Subcutaneous adipose tissue (tissue), 4 donors: ENCODE data around the gene GPD1L. TPM values are rescaled to one million over a fixed set of nuclear protein-coding genes. Genes with fewer than 3 reads are reported as not detected.

Experiments used
- total RNA-seq, 4 donors: library from RNA; depleted of rRNA; stranded (reverse); fragments of >200 nt; gene quantifications; one replicate each; pipeline ENCODE4 v1.1.0, GENCODE V29; 2016
- TF ChIP-seq, protein P1 (sequence below): fragments of 450-650 bp; IDR thresholded peaks from one replicate; pipeline ENCODE4 v1.5.1; 2016; ENCODE audit warnings: low read depth, mild to moderate bottlenecking, control low read depth, antibody characterized with exemption, moderate library complexity

The GPD1L gene
- total RNA-seq, 4 donors from 2014 or later, result 75.5 to 180 (median 82.2) TPM

DNA sequence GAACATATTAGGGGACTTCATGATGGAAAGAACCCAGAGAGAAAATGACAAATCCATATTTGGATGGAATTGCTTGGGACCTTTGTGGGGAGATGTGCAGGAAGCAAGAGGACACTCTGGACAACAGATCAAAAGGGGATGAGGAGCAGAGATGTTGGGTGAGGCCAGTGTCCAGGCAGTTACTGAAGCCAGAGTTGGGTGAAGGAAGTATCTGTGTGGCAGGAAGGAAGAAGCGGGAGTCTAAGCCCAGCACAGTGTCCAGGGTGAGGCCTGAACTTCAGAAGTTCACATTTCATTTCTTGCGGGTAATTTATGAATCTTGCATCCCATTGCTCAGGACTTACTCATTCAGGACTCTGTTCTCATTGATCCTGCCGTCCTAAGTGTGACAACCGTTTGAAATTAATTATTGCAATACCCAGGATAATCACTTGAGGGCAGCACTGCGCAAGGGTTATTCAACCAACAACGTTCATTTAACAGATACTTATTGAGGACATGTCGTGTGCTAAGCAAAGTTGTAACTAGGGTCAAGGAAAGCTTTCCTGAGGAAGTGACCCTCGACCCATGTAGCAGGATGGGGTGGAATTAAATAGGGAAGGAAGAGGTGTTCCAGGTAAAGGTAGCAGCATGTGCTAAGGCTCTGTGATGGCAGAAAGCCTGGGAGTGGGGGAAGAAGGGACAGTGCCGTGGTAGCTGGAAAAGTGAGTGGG lies 70.7 kb downstream of the GPD1L start:
- TF ChIP-seq, protein P1, sequence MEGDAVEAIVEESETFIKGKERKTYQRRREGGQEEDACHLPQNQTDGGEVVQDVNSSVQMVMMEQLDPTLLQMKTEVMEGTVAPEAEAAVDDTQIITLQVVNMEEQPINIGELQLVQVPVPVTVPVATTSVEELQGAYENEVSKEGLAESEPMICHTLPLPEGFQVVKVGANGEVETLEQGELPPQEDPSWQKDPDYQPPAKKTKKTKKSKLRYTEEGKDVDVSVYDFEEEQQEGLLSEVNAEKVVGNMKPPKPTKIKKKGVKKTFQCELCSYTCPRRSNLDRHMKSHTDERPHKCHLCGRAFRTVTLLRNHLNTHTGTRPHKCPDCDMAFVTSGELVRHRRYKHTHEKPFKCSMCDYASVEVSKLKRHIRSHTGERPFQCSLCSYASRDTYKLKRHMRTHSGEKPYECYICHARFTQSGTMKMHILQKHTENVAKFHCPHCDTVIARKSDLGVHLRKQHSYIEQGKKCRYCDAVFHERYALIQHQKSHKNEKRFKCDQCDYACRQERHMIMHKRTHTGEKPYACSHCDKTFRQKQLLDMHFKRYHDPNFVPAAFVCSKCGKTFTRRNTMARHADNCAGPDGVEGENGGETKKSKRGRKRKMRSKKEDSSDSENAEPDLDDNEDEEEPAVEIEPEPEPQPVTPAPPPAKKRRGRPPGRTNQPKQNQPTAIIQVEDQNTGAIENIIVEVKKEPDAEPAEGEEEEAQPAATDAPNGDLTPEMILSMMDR, result no peak

DNA sequence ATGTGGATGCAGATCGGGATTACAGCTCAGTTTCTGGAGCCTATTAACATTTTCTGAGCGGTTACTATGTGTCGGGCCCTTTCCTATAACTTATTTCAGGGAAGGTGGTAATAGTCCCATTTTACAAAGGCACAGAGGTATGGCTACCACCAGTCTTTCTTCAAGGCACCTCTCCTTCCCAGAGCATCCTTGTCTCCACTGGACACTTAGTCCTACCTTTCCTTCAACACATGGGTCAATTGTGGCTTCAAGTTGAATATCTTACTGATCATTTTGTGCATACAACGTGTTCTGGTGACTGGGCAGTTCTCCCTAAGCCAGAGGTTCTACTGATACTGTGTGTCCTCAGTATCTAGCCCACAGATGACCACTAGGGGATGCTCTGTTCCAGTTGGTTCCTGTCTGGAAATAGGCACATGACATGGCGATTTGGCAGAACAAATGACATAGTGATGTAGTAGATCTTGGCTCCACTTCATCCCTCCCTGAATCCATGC lies 71.3 kb downstream of the GPD1L start:
- TF ChIP-seq, protein P1, result no peak

DNA sequence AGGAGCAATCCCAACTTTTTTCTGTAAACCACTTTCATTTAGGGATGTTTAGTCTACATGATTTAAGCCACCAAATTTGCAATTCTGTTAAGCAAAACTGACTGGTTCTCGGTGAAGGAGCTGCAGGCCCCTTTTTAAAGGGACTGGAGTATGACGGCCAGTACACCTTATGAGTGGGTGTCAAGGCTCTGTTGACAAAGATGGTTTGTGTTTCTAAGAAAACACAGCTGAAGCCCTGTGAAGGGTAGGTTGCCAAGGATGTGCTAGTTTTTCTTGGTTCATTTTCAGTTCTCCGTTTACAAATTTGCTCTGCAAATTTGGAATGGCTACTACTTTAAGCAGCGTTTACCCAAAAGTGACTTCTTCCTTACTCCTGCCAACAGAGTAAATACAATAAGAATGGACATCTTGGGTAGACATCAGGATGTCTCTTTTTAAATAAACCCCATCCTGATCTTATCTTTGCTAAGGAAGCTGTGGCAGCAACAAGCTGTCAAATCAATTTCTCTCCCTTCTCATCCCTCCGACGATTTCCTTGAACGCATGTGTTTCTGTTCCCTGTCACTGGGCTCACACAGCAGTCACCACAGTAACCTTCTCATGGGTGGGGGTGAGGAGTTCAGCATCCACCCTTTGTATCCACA lies 73.8 kb downstream of the GPD1L start:
- TF ChIP-seq, protein P1, result no peak

DNA sequence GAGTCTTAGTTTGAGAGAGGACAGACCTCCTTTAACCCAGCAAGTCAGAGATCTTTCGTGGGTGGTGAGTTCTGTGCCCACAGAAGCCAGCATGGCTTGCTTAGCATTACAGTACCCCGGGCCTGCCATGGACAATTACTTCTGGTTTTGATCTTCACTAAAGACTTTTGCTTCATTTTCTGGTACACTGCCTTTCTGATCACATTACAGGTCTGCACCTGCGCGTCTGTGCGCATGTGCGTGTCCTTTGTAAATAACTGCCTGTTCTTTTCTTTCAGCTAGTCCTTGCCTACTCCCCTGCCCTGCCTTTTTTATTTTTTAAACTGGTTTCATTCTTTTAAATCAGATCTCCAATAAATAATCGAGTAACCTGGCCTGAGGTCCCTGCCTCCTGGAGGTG lies 74.9 kb downstream of the GPD1L start:
- TF ChIP-seq, protein P1, result no peak

DNA sequence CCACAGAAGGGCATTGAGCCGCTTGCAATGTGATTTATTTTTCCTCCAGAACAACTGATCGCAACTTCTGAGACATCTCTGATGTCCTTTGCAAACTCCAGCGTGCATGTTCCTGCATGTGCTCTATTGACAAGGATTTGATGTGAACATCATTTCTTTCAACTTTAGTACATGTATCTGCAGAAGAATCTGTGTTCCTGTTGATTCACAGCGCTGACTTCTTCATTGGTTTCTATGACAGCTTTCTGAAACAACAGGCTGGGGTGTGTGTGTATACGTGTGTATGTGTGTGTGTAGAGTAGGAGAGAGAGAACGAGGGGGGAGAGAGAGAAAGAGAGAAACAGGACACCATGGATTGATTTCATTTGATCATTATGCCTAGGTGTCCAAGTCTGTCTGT lies 75.4 kb downstream of the GPD1L start:
- TF ChIP-seq, protein P1, result no peak

DNA sequence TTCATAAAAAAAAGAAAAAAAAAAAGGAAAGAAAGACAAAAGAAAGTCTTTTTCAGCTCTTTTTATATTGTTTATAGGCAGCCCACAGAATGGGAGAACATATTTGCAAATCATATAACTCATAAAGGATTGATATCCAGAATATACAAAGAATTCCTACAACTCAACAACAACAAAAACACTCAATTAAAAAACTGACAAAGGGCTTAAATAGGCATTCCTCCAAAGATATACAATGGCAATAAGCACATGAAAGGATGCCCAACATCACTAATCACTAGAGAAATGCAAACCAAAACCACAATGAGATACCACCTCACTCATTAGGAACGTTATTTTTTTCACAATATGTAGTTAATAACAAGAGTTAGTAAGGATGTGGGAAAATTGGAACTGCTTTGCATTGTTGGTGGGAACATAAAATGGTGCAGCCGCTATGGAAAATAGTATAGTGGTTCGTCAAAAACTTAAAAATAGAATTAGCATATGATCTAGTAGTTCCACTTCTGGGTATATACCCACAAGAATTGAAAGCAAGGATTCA lies 77.8 kb downstream of the GPD1L start:
- TF ChIP-seq, protein P1, result no peak

DNA sequence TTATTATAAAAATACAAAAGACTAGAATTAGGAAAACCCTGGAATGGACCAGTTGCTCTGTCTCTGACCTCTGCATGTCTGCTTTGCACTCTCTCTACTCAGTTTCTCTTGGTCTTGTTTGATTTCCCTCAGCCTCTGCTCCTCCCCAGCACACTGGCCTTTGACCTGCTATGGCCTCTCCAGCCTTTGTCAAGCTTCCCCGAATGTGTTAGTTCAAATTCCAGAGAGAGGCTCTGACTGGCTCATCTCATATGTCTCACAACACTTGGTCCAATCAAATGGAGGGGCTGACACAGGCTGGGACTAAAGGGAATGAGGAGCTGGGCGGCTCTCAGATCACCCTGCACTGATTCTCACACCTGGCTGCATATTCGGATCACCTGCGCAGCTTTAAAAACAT lies 79.7 kb downstream of the GPD1L start:
- TF ChIP-seq, protein P1, result no peak
